Endothelial cell (in vitro differentiated cells): ENCODE measurements around the gene SPATS1. TPM values are rescaled to one million over a fixed set of nuclear protein-coding genes. Genes with fewer than 3 reads are reported as not detected.

Experiments used
- DNase-seq: peaks from one replicate; pipeline ENCODE4 v3.0.0; 2021; ENCODE audit warnings: low spot score
- H3K27ac Mint-ChIP-seq: one replicate; pipeline ENCODE4 v1.8.0; 2021; ENCODE audit warnings: mixed read lengths, inconsistent platforms; ENCODE audit not compliant: unreplicated experiment
- H3K27me3 Mint-ChIP-seq: one replicate; pipeline ENCODE4 v1.8.0; 2021; ENCODE audit warnings: mild to moderate bottlenecking, moderate library complexity, mixed read lengths, inconsistent platforms; ENCODE audit not compliant: unreplicated experiment
- H3K36me3 Mint-ChIP-seq: one replicate; pipeline ENCODE4 v1.8.0; 2021; ENCODE audit warnings: mild to moderate bottlenecking, low read depth, mixed read lengths, inconsistent platforms; ENCODE audit not compliant: unreplicated experiment
- H3K4me1 Mint-ChIP-seq: one replicate; pipeline ENCODE4 v1.8.0; 2021; ENCODE audit warnings: mild to moderate bottlenecking, mixed read lengths, inconsistent platforms; ENCODE audit not compliant: unreplicated experiment
- H3K4me3 Mint-ChIP-seq: one replicate; pipeline ENCODE4 v1.8.0; 2021; ENCODE audit warnings: mild to moderate bottlenecking, mixed read lengths, inconsistent platforms; ENCODE audit not compliant: unreplicated experiment
- H3K9me3 Mint-ChIP-seq: one replicate; pipeline ENCODE4 v1.8.0; 2021; ENCODE audit warnings: mixed read lengths, inconsistent platforms; ENCODE audit not compliant: unreplicated experiment
- total RNA-seq: library from RNA; stranded (reverse); fragmentation: NEBNext Ultra II Directional; extraction: Animal tissue kit (Norgen Biotek cat#: 25700); gene quantifications from one replicate; pipeline ENCODE4 v1.2.1, GENCODE V29; 2021; ENCODE audit not compliant: unreplicated experiment
- TF ChIP-seq, protein P1 (sequence below): fragments of 200-600 bp; sonication (generic); IDR thresholded peaks from one replicate; pipeline ENCODE4 v1.5.0; 2021; ENCODE audit warnings: antibody characterized with exemption; ENCODE audit not compliant: unreplicated experiment

Gene SPATS1
- total RNA-seq, 1 donor from 2014 or later, result not detected

DNA sequence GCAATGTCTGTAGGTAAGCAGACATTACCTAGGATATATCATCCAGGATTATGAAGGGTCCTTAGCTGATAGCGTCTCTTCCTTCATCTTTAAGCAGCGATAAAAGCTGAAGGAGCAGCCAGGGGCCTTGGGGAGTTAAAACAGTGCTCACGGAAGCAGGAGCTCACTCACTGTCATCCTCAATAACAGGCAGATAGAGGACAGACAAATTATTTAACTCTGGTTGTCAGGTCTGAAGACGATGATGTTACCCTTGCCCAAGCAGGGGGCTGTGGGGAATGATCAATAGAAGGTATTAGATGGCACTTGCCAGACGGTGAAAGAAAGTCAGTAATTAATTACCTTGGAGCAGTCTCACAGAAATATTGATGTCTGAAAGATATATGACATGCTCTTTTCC lies 12.6 kb upstream of the SPATS1 start:
- no peak overlapping the region for H3K4me3 Mint-ChIP-seq
- H3K27me3 Mint-ChIP-seq, result peaks cover 5% of the 10 kb centered on the region
- DNase-seq, result no peak
- TF ChIP-seq, protein P1, sequence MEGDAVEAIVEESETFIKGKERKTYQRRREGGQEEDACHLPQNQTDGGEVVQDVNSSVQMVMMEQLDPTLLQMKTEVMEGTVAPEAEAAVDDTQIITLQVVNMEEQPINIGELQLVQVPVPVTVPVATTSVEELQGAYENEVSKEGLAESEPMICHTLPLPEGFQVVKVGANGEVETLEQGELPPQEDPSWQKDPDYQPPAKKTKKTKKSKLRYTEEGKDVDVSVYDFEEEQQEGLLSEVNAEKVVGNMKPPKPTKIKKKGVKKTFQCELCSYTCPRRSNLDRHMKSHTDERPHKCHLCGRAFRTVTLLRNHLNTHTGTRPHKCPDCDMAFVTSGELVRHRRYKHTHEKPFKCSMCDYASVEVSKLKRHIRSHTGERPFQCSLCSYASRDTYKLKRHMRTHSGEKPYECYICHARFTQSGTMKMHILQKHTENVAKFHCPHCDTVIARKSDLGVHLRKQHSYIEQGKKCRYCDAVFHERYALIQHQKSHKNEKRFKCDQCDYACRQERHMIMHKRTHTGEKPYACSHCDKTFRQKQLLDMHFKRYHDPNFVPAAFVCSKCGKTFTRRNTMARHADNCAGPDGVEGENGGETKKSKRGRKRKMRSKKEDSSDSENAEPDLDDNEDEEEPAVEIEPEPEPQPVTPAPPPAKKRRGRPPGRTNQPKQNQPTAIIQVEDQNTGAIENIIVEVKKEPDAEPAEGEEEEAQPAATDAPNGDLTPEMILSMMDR, result no peak
- H3K27ac Mint-ChIP-seq, result no peak overlapping the region
- no peaks in the 10 kb centered on the region for H3K9me3 Mint-ChIP-seq
- H3K4me1 Mint-ChIP-seq, result no peaks in the 10 kb centered on the region
- no peaks in the 10 kb centered on the region for H3K36me3 Mint-ChIP-seq

DNA sequence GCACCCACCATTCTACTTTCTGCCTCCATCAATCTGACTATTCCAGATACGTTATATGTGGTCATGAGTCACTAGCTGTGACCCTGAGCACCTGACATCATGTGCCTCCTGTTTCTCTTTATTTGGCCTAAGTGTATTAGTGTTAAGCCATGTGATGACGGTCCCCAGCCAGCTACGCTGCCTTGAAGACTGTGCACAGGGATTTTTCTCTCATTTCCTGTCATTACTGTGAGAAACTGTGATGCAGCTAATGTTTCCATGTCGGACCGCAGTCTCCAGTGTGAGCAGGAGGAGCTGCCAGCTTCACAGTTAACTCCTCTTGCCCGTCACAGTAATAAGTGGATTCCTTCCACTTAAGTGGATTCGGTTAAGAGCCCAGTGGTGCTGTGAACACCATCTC lies 9.9 kb upstream of the SPATS1 start:
- H3K9me3 Mint-ChIP-seq, result no peaks in the 10 kb centered on the region
- DNase-seq, result no peak
- TF ChIP-seq, protein P1, result no peak
- no peak overlapping the region for H3K4me3 Mint-ChIP-seq
- no peak overlapping the region for H3K27ac Mint-ChIP-seq
- peaks cover 8% of the 10 kb centered on the region for H3K4me1 Mint-ChIP-seq
- H3K27me3 Mint-ChIP-seq, result peaks cover 5% of the 10 kb centered on the region
- H3K36me3 Mint-ChIP-seq, result no peaks in the 10 kb centered on the region

DNA sequence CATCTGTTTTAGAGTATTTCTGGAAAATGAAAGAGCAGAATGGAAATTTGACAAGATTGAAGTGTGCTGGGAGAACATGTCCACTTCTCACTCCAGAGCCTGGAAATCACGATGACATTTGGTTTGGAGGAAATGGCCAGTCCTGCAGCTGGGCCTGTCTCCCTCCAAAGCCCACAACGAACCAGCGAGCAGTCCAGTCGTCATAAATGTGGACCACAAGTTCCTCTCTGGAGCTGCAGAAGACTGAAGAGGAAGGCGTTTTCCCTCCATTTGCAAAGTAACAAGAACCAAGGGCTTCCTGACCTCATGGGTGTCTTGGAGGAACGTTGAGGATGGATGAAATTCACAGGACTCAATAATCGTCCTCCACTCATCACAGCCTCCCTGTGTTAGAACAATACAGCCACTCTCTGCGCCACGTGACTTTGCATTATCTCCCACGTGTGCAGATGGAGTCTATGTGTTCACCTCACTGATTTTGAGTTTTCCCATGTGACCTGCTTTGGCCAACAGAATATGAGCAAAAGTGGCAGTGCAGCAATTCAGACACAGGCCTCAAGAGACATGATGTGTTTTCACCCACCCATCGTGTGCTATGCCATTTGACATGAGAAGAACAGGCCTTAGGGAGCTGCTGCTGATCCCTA lies 9.1 kb upstream of the SPATS1 start:
- Mint-ChIP-seq H3K9me3 (no peaks in the 10 kb centered on the region), H3K4me3 (no peak overlapping the region), H3K27ac (no peak overlapping the region), H3K27me3 (peaks cover 5% of the 10 kb centered on the region), H3K4me1 (peaks cover 8% of the 10 kb centered on the region), H3K36me3 (no peaks in the 10 kb centered on the region)
- TF ChIP-seq, protein P1, result no peak
- DNase-seq, result no peak

DNA sequence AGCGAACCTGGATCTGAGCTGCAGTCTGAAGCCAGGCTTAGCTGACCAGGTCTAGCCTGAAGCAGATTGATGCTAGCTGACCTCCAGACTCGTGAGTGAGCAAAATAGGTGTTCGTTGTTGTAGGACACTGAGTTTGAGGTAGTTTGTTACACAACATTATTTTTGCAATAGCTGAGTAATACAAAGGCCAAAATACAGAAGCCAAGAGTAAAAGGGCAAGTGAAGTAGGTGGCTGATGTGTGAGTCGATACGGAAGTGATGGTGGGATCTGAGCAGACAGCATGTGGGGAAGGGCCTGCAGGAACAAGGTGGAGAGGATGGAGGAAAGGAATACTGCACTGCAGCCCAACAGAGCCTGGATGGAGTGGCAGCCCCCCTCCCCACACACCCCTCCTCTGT lies 8.5 kb upstream of the SPATS1 start:
- H3K4me3 Mint-ChIP-seq, result no peak overlapping the region
- no peaks in the 10 kb centered on the region for H3K36me3 Mint-ChIP-seq
- no peak overlapping the region for H3K27ac Mint-ChIP-seq
- DNase-seq, result no peak
- TF ChIP-seq, protein P1, result no peak
- peaks cover 8% of the 10 kb centered on the region for H3K4me1 Mint-ChIP-seq
- H3K27me3 Mint-ChIP-seq, result peaks cover 5% of the 10 kb centered on the region
- no peaks in the 10 kb centered on the region for H3K9me3 Mint-ChIP-seq

DNA sequence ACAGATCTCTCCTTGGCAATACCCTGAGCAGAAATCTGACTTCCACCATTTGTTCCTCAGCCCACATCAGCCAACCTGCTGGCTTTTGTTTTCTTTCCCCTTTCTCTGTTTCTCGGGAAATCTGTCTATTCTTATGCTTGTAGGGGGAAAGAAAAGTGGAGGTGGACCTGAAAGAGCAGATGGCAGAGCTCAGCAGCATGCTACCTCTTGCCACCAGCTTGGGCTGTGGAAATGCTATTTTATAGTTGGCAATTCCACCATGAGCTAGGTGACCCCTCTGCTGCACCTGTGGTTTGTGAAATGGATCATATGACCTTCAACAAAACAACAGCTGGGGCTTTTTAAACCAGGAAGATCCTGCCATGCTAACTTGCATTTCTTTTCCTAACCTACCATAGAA lies 6.8 kb upstream of the SPATS1 start:
- H3K4me1 Mint-ChIP-seq, result peaks cover 8% of the 10 kb centered on the region
- H3K9me3 Mint-ChIP-seq, result no peaks in the 10 kb centered on the region
- H3K4me3 Mint-ChIP-seq, result no peak overlapping the region
- no peaks in the 10 kb centered on the region for H3K36me3 Mint-ChIP-seq
- no peak overlapping the region for H3K27ac Mint-ChIP-seq
- TF ChIP-seq, protein P1, result no peak
- peaks cover 3% of the 10 kb centered on the region for H3K27me3 Mint-ChIP-seq
- no peak for DNase-seq
